Ishikawa (cell line): ENCODE measurements around the gene DALRD3.

ENCODE experiments used
- CEBPB ChIP-seq: IDR thresholded peaks from 2 replicates; pipeline ENCODE4 v1.6.1; 2012
- EP300 ChIP-seq: IDR thresholded peaks from 2 replicates; pipeline ENCODE4 v1.6.1; 2012; ENCODE audit warnings: borderline replicate concordance
- NFIC ChIP-seq: IDR thresholded peaks from 2 replicates; pipeline ENCODE4 v1.6.1; 2012
- RAD21 ChIP-seq: IDR thresholded peaks from 2 replicates; pipeline ENCODE4 v1.6.1; 2012; ENCODE audit warnings: low read depth
- TAF1 ChIP-seq: IDR thresholded peaks from 2 replicates; pipeline ENCODE4 v1.6.1; 2012; ENCODE audit warnings: low read depth, mild to moderate bottlenecking
- TEAD4 ChIP-seq: IDR thresholded peaks from 2 replicates; pipeline ENCODE4 v1.6.1; 2012
- TF ChIP-seq, protein P1 (sequence below): IDR thresholded peaks from 2 replicates; pipeline ENCODE4 v1.6.1; 2012
- TF ChIP-seq, protein P2 (sequence below): IDR thresholded peaks from 2 replicates; pipeline ENCODE4 v1.6.1; 2012; ENCODE audit warnings: low read depth, mild to moderate bottlenecking
- TF ChIP-seq, protein P3 (sequence below): IDR thresholded peaks from 2 replicates; pipeline ENCODE4 v1.6.1; 2012

DNA sequence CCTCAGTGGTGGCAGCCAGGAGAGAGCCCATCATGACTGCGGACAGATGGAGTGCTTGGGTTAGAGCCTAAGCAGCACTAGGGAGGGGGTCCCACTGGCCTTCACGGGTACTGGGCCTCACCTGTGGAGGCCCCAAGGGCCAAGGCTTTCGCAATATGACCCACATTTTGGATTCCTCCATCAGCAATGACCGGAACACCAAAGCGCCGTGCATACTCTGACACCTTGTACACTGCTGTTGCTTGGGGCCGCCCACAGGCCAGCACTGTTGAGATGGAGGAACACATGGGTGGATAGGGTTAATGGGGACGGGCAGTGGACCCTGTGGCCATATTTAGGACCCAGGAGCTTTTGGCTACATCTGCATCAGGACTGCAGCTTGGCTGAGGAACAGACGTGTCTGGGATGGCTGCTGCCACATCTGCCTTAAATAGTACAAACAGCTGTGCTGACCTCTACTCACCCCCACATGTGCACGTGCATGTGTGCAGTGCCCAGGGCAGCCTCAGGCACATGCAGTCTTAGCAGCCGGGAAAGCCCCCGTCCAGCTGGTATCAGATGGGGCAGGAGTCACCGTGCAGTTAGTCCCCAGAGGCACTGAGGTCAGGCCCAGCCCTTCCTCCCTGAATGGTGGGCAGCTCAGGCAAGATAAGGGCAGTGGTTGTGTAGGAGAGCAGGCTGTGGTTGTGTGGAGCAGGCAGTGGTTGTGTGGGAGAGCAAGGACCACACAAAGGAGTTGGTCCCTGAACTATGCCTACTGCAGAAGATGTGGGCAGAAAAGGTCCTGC lies 6.8 kb upstream of the DALRD3 start:
- TF ChIP-seq EP300 (no peak), TAF1 (no peak), RAD21 (no peak), CEBPB (no peak), NFIC (no peak), TEAD4 (no peak)
- TF ChIP-seq, protein P1, sequence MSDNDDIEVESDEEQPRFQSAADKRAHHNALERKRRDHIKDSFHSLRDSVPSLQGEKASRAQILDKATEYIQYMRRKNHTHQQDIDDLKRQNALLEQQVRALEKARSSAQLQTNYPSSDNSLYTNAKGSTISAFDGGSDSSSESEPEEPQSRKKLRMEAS, result no peak
- TF ChIP-seq, protein P2, sequence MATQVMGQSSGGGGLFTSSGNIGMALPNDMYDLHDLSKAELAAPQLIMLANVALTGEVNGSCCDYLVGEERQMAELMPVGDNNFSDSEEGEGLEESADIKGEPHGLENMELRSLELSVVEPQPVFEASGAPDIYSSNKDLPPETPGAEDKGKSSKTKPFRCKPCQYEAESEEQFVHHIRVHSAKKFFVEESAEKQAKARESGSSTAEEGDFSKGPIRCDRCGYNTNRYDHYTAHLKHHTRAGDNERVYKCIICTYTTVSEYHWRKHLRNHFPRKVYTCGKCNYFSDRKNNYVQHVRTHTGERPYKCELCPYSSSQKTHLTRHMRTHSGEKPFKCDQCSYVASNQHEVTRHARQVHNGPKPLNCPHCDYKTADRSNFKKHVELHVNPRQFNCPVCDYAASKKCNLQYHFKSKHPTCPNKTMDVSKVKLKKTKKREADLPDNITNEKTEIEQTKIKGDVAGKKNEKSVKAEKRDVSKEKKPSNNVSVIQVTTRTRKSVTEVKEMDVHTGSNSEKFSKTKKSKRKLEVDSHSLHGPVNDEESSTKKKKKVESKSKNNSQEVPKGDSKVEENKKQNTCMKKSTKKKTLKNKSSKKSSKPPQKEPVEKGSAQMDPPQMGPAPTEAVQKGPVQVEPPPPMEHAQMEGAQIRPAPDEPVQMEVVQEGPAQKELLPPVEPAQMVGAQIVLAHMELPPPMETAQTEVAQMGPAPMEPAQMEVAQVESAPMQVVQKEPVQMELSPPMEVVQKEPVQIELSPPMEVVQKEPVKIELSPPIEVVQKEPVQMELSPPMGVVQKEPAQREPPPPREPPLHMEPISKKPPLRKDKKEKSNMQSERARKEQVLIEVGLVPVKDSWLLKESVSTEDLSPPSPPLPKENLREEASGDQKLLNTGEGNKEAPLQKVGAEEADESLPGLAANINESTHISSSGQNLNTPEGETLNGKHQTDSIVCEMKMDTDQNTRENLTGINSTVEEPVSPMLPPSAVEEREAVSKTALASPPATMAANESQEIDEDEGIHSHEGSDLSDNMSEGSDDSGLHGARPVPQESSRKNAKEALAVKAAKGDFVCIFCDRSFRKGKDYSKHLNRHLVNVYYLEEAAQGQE, result no peak
- TF ChIP-seq, protein P3, sequence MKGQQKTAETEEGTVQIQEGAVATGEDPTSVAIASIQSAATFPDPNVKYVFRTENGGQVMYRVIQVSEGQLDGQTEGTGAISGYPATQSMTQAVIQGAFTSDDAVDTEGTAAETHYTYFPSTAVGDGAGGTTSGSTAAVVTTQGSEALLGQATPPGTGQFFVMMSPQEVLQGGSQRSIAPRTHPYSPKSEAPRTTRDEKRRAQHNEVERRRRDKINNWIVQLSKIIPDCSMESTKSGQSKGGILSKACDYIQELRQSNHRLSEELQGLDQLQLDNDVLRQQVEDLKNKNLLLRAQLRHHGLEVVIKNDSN, result no peak
